ENCODE measurements around the gene IRF5. TPM values are rescaled to one million over a fixed set of nuclear protein-coding genes. Genes with fewer than 3 reads are reported as not detected.

Gene IRF5
- total RNA-seq, 1 experiment from 2014 or later = 0.74 TPM

DNA sequence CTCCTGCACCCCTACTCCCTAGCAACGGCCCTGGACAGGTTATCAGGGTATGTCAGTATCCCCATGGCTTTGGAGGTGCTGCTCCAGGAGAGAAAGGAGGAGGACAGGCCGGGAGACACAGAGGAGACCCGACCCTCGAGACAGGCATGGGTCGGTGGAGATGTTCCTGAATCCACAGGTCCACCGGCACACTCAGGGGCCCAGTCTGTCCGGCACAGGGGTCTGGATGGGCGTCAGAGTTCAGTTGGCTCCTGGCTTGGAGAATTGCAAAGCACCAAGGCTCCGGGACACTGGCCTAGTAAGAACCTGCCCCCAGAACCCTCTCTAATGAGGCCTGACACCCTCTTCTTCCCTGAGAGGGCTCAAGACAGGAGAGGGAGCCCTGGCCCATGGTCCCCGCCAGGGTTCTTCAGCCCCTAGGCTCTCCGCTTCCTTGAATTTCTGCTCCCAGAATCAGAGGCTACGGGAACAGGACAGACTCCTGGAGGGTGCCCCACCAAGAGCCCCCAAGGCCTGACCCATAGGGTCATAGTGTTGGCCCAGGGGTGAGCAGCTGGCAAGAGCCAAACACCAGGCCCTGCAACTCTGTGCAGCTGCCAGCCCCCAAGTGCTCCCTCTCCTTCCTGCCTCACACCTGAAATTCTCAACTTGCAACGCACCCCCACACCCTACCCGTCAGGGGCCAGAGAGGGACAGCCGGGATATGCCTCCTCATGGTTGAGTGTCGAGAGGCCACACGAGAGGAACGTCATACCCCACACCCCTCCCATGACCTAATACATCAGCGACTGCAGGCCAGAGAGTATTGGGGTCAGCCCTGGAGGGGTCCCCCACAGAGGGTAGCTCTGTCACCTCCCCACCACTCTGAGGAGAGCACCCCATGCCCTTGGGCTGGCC is 5.5 kb upstream of the IRF5 start:
- Histone ChIP-seq H2BK5ac (ENCODE audit: insufficient read length, low read length) (no peak overlapping the region), H2AFZ (ENCODE audit: low read length) (no peak overlapping the region), H4K8ac (replicated peaks; ENCODE audit: insufficient read length, low read depth, low read length) (no peak overlapping the region), H3K14ac (ENCODE audit: insufficient read depth, low read length) (no peak overlapping the region), H4K5ac (ENCODE audit: insufficient read length, low read depth, low read length) (no peak overlapping the region), H3K79me2 (ENCODE audit: insufficient read depth, low read length) (no peaks in the 10 kb centered on the region), H3K4ac (ENCODE audit: low read depth, low read length) (no peak overlapping the region), H3K27me3 (ENCODE audit: insufficient read depth, low read length) (peaks cover 7% of the 10 kb centered on the region; the same call in 1 of the 2 replicates), H3K56ac (ENCODE audit: insufficient read length, low read depth, low read length) (no peak overlapping the region), H3K9me3 (ENCODE audit: control insufficient read depth, low read depth, low read length) (no peaks in the 10 kb centered on the region), H3K23ac (ENCODE audit: insufficient read length, low read depth, low read length) (no peak overlapping the region), H3K9ac (ENCODE audit: extremely low read depth, insufficient read length, low read length) (no peak overlapping the region), H3K18ac (ENCODE audit: insufficient read length, low read depth, low read length) (no peak overlapping the region), H4K20me1 (ENCODE audit: control insufficient read depth, insufficient read depth, insufficient read length) (no peaks in the 10 kb centered on the region), H4K91ac (ENCODE audit: insufficient read length, low read depth, low read length) (no peak overlapping the region), H2BK120ac (ENCODE audit: low read depth, low read length, poor library complexity, severe bottlenecking) (no peak overlapping the region), H3K23me2 (ENCODE audit: insufficient read length, low read depth, low read length, poor library complexity, severe bottlenecking) (no peaks in the 10 kb centered on the region), H3K27ac (ENCODE audit: insufficient read length, low read depth, low read length) (no peak overlapping the region), H3K4me2 (ENCODE audit: insufficient read depth, insufficient read length, low read length) (no peak overlapping the region), H2BK12ac (ENCODE audit: insufficient read length, low read depth, low read length) (no peak overlapping the region), H3K4me1 (ENCODE audit: insufficient read depth, low read length) (no peaks in the 10 kb centered on the region), H3T11ph (ENCODE audit: low read length) (no peak overlapping the region), H2AK5ac (ENCODE audit: insufficient read length, low read length) (no peak overlapping the region), H2BK20ac (ENCODE audit: low read depth, low read length, poor library complexity, severe bottlenecking) (no peak overlapping the region), H3K79me1 (ENCODE audit: insufficient read depth, low read depth, low read length, poor library complexity, severe bottlenecking) (no peaks in the 10 kb centered on the region), H2BK15ac (ENCODE audit: low read depth, low read length) (no peak overlapping the region)
- no peak for DNase-seq
- no peak overlapping the region for H3K27ac Mint-ChIP-seq
- TF ChIP-seq CTCF (conservative IDR thresholded peaks at IDR 0.05) = no peak
- no peak overlapping the region for H3K4me3 Mint-ChIP-seq
- H3K27me3 Mint-ChIP-seq (ENCODE audit: low read depth) = peaks cover 40% of the 10 kb centered on the region
- no peaks in the 10 kb centered on the region; a peak in 1 of 7 replicates for H3K36me3 Mint-ChIP-seq (ENCODE audit: insufficient read depth in 1 of 3, low read depth in 3 of 3)
- peaks cover 2 to 7% of the 10 kb centered on the region in 2 experiments; a peak in 3 of 4 replicates for H3K4me1 Mint-ChIP-seq
- peaks cover 6% of the 10 kb centered on the region in 2 experiments; a peak in 3 of 5 replicates for H3K9me3 Mint-ChIP-seq
- no CpG with 5 or more reads among the region's 19 CpGs for WGBS (ENCODE audit: extremely low coverage, insufficient read length, low lambda C conversion rate)

Data from H9 (cell line).